Suppressor macrophage (primary cell): ENCODE measurements around the gene KDM4D.
A peak's percentile ranks its signal among the peaks of the same experiment; 100 is the strongest.
"Not testable (repeated sequence)": the region's sequence is repeated elsewhere in the genome, so short reads cannot be mapped to it uniquely, and the experiment has no call there.

Source experiments
- DNase-seq, 4 experiments: peaks; one replicate each; pipeline ENCODE4 v3.0.0-alpha.2; 2020 to 2022

KDM4D gene

GRCh38 chr11:94958121-94958696 is 15.3 kb upstream of the KDM4D start:
- DNase-seq: no peak

GRCh38 chr11:94959179-94959578 is 14.3 kb upstream of the KDM4D start:
- DNase-seq: no peak

GRCh38 chr11:94960488-94960887 is 13.0 kb upstream of the KDM4D start:
- no peak for DNase-seq

- DNase-seq: no peak
Observed at GRCh38 chr11:94961255-94961654, 12.3 kb upstream of the KDM4D start.

- DNase-seq: no peak
Observed at GRCh38 chr11:94964934-94965333, 8.6 kb upstream of the KDM4D start.

GRCh38 chr11:94968334-94968958 is 5.1 kb upstream of the KDM4D start:
- peak in 2 of 4 experiments; percentile 43 to 50 for DNase-seq

- peak; percentile 6 to 38 (median 20) for DNase-seq
Observed at GRCh38 chr11:94972700-94973098, 810 bp upstream of the KDM4D start.

- no peak for DNase-seq
Observed at GRCh38 chr11:94974178-94974577, 669 bp downstream of the KDM4D start.

GRCh38 chr11:94975599-94975998 is 2.1 kb downstream of the KDM4D start:
- no peak for DNase-seq

GRCh38 chr11:94987378-94987777 is 13.9 kb downstream of the KDM4D start:
- DNase-seq: no peak

GRCh38 chr11:94988748-94989147 is 15.2 kb downstream of the KDM4D start:
- DNase-seq: no peak

GRCh38 chr11:94993400-94993943 is 20.0 kb downstream of the KDM4D start:
- no peak for DNase-seq

GRCh38 chr11:94997437-94997836 is 23.9 kb downstream of the KDM4D start:
- no peak for DNase-seq

GRCh38 chr11:94998285-94998684 is 24.8 kb downstream of the KDM4D start:
- no peak for DNase-seq

- no peak for DNase-seq
Observed at GRCh38 chr11:95003716-95004115, 30.2 kb downstream of the KDM4D start.

- DNase-seq: no peak
Observed at GRCh38 chr11:95005642-95006041, 32.1 kb downstream of the KDM4D start.

GRCh38 chr11:95011376-95011775 is 37.9 kb downstream of the KDM4D start:
- DNase-seq: no peak

GRCh38 chr11:95014184-95014821 is 40.8 kb downstream of the KDM4D start:
- DNase-seq: no peak

GRCh38 chr11:95016139-95016538 is 42.6 kb downstream of the KDM4D start:
- DNase-seq: no peak

GRCh38 chr11:95021468-95021867 is 48.0 kb downstream of the KDM4D start:
- not testable (repeated sequence) for DNase-seq

- DNase-seq: no peak
Observed at GRCh38 chr11:95024958-95025357, 51.4 kb downstream of the KDM4D start, which contains the start of gene KDM4E. Gene KDM4E (plus strand): TSS chr11:95025258. CDS start chr11:95025558, 300 bp downstream.

GRCh38 chr11:95025594-95025993 is 52.1 kb downstream of the KDM4D start:
- DNase-seq: not testable (repeated sequence)

GRCh38 chr11:95028357-95028756 is 54.8 kb downstream of the KDM4D start:
- DNase-seq: peak in 1 of 4 experiments; percentile 4

GRCh38 chr11:95033051-95033450 is 59.5 kb downstream of the KDM4D start:
- DNase-seq: no peak
